Fibroblast of the conjunctiva (primary cell): ENCODE results near the gene SS18L1.

ENCODE experiments used
- DNase-seq: peaks from one replicate; pipeline ENCODE4 v3.0.0-alpha.2; 2010; ENCODE audit warnings: low read depth

The SS18L1 gene

GRCh38 chr20:62195736-62196135 is 52.2 kb downstream of the SS18L1 start:
- no peak for DNase-seq

DNA sequence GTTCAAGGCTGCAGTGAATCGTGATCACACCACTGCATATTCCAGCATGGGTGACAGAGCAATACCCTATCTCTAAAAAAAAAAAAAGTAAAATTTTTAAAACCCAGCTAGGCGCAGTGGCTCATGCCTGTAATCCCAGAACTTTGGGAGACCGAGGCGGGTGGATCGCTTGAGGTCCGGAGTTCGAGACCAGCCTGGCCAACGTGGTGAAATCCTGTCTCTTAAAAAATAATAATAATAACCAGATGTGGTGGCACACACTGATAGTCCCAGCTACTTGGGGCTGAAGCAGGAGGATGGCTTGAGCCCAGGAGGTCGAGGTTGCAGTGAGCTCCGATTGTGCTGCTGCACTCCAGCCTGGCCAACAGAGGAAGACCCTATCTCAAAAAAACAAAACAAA is 52.7 kb downstream of the SS18L1 start:
- DNase-seq: no peak

GRCh38 chr20:62197311-62197710 is 53.7 kb downstream of the SS18L1 start:
- no peak for DNase-seq

- no peak for DNase-seq
Observed at GRCh38 chr20:62197801-62198200, 54.2 kb downstream of the SS18L1 start.

GRCh38 chr20:62198496-62198895 is 54.9 kb downstream of the SS18L1 start:
- no peak for DNase-seq

GRCh38 chr20:62198931-62199330 is 55.4 kb downstream of the SS18L1 start:
- no peak for DNase-seq

DNA sequence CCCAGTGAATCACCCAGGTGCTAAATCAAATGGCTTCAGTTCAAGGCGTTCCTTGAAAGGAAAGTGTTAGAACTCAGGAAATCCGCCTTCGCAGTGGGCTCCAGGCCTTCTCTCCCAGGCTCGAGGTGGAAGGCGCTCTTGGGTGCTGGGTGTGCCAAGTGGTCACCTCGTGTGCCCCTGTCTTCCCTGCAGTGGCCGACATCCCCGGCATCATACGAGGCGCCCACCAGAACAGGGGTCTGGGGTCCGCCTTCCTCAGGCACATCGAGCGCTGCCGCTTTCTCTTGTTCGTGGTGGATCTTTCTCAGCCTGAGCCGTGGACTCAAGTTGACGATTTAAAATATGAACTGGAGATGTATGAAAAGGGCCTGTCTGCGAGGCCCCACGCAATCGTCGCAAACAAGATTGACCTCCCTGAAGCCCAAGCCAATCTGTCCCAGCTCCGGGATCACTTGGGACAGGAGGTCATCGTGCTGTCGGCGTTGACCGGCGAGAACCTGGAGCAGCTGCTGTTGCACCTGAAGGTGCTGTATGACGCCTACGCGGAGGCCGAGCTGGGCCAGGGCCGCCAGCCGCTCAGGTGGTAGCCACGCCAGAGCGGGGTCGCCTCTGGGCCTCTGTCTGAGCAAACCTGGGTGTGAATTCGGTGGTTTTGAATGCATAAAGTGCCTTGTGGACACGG is 57.1 kb downstream of the SS18L1 start:
- DNase-seq: no peak

- DNase-seq: no peak
Observed at GRCh38 chr20:62201173-62202082, 57.9 kb downstream of the SS18L1 start.

DNA sequence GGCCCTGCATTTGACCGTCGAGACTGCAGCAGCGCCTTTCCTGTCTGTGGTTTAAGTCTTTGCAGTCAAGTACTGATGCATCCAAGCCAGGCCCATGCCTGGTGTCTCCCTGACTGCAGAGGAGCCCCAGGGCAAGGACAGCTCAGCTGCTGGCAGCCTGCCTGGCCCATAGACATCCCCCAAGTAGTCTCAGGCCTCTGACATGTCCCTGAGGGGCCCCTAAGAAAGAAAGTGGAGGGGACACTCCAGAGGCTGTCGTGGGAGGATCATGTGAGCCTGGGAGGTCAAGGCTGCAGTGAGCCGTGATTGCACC is 58.5 kb downstream of the SS18L1 start:
- no peak for DNase-seq

DNA sequence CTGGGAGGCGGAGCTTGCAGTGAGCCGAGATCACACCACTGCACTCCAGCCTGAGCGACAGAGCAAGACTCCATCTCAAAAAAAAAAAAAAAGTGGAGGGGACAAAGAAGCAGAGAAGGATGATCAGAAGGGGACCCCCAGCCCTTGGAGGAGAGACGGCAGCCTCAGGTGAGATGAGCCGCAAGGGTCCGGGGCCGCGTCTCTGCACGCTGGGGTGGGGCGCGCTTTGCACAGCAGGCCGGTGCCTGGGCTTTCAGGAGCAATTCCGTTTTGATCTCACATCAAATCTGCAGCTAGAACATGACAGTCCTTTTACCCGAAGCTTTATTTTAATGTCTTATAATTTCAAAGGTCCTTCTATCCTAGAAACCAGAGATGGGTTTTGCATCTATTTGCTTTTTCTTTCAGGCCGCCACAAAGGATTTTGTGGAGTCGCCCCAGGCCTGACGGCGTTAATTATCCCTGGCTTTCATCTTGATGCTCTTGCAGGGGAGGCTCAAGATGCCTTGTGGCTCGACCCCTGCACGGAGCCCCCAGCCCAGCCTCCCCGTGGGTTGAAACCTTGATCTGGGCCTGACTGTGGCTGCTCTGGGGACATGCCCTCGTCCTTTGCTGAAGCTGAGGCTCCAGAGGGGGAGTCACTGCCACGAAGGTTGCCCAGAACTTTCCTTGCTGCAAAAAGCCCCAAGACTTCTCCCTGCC is 59.3 kb downstream of the SS18L1 start:
- DNase-seq: no peak

- no peak for DNase-seq
Observed at GRCh38 chr20:62203378-62204030, 59.9 kb downstream of the SS18L1 start.

- DNase-seq: no peak
Observed at GRCh38 chr20:62205618-62206387, 62.2 kb downstream of the SS18L1 start.

GRCh38 chr20:62206388-62206775 is 62.8 kb downstream of the SS18L1 start:
- no peak for DNase-seq

DNA sequence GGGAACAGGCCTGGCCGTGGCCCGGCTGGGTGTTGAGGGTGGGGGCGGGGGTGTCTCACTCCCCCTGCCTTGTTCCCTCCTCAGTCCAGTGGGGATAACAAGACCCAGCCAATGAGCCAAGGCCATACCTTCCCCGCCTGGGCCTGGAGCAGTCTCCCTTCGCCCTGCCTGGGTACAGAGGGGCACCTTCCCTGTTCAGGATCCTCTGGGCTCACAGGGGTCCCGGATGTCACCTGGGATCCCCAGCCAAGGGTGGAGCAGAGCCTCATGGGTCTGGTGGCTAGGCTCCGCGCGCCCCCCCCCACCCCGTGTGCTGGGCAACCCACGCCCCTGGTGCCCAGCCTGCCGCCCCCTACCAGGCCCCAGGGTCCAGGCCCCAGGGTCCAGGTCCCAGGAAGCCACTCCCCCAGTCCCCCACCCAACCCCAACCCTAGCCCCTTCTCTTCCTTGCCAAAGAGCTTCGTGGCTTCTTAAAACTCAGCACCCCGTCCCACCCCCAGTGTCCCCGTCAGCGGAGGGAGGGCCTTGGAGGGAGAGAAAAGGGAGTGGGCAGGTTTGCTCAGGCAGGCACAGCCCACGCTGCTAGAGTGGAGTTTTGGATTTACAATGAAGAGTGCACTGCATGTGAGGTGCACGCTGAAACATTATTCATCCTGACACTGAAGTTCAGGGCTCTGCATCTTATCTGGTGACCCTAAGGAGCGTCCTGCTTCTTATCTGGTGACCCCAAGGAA is 64.7 kb downstream of the SS18L1 start:
- DNase-seq: no peak

GRCh38 chr20:62208795-62209755 is 65.5 kb downstream of the SS18L1 start:
- DNase-seq: no peak

DNA sequence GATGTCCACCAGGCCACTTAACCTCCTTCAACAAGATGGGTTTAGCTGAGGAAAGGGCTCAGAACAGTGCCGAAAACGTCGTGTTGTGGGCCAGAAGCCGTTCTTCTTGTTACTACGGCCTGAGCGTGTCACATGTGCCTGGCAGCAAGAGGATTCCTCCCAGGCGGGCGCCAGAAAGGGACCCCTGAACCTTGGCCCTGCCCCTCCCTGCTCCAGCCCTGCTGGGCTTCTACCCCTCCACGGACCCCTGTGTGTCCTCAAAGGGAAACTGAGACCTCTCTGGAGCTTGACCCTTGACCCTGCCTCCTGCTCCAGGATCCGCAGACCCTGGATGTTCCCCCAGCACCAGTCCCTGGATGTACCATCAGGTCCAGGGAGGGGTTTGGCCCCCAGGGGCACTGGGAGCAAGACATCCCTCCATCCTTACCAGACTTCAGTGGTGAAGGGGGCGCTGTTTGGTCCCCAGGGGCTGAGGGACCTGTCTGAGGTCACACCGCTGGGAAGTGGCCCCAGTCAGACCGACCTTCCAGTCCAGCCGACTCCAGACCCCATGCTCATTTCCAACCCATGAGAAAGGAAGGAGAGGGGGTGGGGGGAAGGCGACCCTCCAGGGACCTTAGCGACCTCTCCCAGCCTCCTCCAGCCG is 66.4 kb downstream of the SS18L1 start:
- no peak for DNase-seq

- DNase-seq: no peak
Observed at GRCh38 chr20:62210496-62210855, 66.9 kb downstream of the SS18L1 start.

- DNase-seq: no peak
Observed at GRCh38 chr20:62211216-62211615, 67.6 kb downstream of the SS18L1 start.

DNA sequence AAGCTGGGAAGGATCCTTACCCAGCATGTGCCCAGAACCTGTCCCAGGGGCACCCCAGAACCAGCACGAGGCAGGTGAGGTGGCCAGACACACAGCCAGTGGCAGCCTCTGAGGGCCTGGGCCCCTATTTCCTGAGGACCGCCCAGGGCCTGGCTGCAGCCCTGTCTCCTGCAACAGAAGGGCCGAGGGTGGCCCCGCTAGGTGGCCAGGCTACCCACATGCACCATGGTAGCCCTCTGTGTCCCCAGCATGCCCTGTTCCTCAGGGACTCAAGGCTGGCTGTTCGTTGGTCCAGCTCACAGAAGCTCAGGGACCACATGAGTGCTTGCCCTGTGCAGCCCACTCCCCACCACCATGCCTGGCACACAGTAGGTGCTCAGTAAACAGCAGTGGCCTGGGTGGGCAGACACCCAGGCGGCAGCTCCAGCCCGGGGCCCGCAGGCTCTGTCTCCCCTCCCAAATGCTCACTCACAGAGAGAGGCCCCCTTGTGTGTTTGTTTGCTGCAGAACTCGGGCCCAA is 68.3 kb downstream of the SS18L1 start:
- DNase-seq: no peak
